SH-SY5Y (cell line): ENCODE measurements around the gene BCOR.

Experiments used
- GATA2 ChIP-seq: IDR thresholded peaks from 2 replicates; pipeline ENCODE4 v1.6.1; 2011; ENCODE audit warnings: mild to moderate bottlenecking, low read depth, low read length
- GATA3 ChIP-seq: IDR thresholded peaks from 2 replicates; pipeline ENCODE4 v1.6.1; 2011; ENCODE audit warnings: low read depth, mild to moderate bottlenecking, low read length, moderate library complexity

The BCOR gene

DNA sequence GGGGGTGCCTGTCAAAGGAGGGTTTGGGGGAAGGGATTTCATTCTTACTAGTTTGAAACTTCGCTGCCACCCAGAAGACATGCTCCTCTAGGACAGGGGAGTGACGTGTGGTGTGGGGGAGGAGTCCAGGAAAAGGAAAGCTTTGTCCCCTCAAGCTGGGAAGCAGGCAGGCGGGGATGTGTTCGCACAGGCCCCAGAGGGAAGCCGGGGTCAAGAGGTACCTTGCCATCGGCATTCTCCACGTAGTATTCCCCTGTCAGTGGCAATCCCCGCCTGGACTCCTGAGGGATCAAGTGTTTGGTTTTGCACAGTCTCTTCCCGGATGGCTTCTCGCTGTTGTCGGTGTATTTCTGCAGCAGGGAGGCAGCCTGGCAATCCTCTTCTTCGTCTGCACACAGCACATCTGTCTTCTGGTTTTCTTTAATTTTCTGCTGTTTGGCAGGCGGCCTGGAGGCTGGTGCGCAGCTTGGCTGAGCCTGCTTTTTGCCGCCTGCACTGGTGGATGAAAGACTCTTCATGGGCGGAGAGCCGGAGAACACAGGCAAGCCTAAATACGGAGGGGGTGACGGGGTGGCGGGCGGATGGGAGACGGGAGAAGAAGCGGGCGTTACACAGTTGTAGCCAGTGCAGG is 35.1 kb downstream of the BCOR start:
- no peak for TF ChIP-seq GATA2
- TF ChIP-seq GATA3 = no peak

DNA sequence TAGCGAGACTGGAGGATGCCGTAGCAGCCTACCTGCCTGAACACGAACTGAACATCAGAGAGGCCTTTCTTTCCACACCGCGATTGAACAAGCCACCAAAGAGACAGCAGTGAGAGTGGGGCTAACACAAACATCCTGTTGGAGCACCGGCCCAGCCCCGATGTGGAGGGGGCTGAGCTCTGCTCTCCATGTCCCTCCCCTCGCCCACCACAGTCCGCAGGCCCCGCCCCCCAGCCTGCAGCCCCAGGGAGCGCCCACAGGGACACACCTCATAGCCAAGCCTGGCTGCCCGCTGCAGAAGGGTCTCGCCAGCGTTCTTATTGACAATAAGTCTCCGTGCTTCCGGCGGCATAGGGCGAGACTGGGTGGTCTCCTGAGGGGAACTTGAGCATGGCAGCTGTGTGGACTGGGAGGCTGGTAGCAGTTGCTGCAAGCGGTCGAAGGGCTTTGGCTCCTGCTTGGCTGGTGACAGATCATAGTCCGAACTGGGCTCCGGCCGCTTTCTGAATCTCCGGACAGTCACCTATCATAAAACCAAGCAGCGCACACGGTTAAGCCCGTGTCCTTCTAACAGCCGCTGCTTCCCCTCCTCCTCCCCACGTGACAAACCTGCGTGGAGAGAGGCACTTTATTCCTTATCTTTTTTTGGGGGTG is 35.8 kb downstream of the BCOR start:
- TF ChIP-seq GATA3 (no peak), GATA2 (no peak)

DNA sequence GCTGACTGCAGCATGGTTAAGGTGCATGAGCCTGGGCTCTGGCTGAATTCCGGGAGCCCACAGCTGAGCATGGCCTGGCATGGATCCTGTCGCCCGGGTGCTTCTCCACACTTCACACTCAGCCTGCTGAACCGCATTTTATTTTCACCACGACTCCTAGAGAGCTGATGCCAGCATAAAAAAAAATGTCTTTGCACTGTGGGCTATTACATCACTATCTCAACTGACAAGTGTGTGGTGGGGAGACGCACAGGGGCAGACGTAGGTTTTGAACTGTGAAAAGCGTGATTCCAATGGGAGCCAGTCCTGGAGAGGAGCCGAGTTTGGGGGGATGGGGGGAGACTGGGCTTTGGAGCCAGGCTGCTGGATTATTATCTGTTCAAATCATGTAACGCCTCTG is 36.8 kb downstream of the BCOR start:
- no peak for TF ChIP-seq GATA3

DNA sequence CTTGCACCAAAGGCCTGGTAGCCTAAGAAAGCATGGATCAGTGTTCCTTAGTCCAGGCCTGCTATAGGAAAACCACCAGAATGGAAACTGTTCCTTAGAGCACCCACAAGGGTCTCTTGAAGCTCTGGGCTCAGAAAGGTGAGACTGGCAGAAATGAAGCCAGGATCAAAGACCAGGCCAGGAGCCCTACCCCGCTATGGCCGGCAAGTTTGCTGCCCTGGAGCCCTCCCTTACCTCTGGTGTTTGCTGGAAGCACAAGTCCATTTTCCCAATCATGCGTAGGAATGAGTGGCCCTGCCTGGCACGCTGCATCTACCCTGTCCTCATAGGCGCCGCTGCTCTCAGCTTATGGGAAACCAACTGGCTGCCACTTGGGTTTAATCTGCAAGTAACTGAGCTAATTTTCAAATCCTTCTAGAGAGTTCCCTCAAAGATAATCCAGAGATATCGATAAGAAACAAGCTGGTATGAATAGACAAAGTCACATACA is 37.4 kb downstream of the BCOR start:
- no peak for TF ChIP-seq GATA2
- no peak for TF ChIP-seq GATA3

DNA sequence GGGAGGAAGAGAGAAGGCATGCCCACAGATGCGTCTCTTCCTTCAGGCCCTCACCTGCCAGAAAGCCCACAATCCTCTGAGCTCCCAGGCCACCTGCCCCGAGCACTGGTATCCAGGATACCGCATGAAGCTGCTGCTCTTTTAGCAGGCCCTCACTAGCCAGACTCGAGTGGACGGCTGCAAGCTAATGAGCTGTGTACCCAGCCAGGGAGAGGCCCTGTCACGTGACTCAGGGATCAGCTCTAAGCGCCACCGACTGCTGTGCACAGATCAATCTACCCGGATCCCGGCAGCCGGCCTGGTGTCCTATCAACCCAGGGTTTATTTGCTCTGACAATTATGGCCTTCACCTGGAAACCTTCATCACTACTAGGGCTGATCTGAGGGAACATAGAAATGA is 39.0 kb downstream of the BCOR start:
- TF ChIP-seq GATA2 (no peak), GATA3 (no peak)

DNA sequence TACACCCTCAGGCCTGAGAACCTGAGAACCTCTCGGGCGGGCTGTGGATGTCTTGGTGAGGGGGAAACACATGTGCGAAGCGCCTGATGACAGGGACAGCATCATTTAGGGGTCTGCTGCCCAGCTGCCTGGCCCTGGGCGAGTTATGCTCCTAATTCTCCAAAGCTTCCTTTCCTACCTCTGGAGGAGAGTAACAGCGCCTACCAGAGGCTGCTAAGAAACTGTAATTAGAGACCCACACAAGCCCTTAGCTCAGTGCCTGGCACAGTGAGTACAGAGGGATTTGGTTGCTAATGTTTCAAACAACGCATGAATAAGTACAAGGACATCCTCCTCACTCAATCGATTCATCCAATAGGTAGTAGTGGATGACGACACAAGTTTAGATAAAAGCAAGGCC is 40.4 kb downstream of the BCOR start:
- TF ChIP-seq GATA3 (no peak), GATA2 (no peak)

DNA sequence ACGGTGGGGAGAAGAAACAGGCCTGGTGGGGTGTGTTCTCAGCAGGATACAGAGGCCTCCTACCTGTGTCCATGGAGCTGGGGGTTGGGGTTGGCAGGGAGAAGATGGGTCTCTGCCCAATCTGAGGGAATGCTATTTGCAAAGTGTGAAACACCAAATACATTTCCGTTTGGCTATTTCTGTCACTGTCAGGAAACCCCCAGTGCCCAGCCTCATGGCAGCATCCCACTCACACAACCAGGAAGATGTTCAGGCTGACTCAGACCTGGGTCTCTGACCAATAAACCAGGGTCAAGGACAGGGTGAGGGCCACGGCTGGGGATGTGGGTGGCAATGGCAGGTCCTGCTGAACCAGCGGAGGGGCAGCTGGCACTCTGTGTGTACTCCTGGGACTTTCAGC is 41.3 kb downstream of the BCOR start:
- TF ChIP-seq GATA3 (no peak), GATA2 (no peak)

DNA sequence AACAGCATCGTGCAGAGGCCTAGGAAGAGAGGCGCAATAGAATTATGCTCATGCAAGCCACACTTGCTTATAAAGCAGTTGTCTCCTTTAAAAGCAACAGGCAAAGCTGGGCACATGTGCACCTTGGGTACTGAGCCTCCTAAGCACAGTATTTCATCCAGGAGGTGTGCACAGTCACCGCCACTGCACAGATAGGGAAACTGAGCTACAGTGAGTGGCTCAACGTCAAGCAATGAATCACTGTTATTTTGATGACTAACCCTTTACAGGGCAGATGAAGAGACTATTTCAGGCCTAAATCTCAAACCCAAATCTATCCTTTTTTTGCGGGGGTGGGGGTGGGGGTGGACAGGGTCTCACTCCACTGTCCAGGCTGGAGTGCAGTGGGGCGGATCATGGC is 42.3 kb downstream of the BCOR start:
- TF ChIP-seq GATA2 = no peak
- TF ChIP-seq GATA3 = no peak

DNA sequence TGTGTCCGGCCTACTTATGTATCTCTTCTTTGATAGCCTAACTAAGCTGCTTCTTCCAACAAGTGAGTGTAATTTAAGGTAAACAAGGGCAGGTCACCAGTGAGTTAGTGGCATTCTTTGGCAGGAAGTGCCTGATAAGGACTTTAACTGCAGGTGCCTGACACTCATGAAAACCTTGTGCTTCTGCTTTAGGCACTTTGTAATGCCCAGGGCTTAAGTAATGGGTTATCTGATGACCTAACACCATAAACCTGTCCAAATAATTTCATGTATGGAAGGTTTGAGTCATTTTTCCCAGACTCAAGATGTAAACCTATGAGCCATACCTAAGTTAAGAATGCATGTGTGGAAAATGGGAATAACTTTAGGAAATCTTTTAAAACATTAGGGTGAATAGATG is 43.0 kb downstream of the BCOR start:
- TF ChIP-seq GATA3 (no peak), GATA2 (no peak)

DNA sequence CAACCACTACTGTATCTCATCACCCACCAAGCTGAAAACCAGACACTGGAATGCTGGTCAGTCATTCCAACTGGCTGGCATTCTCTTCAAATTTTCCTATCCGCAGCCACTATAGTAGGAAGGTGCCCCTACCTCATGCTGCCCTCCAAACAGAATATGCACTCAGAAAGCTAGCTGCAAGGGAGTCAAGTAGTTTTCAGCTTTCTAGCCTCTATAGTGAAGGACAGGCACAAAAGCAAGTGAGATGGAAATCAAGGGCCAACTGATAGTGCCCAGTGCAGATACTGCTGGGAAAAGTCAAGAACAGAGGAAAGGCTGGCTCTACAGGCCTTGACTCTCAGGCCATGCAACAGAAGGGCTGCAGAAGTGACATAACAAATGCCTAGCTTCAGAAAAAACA is 47.2 kb downstream of the BCOR start:
- TF ChIP-seq GATA2 = no peak
- TF ChIP-seq GATA3 = no peak

DNA sequence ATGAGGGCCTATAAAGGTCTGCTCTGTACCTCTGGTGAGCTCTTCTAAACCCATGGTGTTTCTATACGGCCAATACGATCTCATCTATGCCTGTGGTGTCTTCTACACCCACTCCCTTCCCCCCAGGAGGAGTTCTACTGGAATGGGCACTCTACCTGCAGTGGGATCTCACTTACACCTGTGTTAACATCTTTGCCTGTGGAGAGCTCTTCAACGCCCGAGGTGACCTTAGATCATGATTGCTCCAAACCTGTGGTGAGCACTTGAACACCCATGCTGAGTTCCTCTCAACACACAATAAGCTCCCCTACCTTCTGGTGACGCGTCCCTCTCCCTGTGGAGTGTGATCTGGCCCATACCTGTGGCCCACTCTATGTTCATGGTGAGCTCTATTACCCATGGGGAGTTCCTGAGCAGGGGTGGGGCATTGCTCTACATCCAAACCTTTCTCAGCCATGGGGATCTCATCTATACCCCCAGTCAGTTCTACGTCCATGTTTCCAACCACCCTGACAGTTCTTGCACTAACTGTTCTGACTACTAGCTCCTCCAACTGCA is 48.6 kb downstream of the BCOR start:
- TF ChIP-seq GATA2 (no peak), GATA3 (no peak)

DNA sequence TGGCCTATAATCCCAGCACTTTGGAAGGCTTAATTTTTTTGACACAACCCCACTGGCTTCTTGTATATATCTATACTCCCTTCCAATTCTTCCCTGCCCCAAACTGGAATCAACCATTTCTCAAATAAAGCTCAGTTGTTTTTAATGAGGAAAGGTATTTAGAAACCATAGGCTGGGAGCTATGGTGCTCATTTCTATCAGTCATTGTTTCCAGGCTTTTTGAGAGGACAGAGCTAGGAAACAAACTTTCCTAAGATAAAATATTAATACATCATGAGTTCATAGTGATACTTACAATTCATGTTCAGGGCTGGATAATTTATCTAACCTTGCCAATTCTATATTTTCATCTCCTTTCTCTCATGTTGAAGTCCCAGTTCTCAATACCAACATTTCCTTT is 50.3 kb downstream of the BCOR start:
- TF ChIP-seq GATA2 = no peak
- TF ChIP-seq GATA3 = no peak

DNA sequence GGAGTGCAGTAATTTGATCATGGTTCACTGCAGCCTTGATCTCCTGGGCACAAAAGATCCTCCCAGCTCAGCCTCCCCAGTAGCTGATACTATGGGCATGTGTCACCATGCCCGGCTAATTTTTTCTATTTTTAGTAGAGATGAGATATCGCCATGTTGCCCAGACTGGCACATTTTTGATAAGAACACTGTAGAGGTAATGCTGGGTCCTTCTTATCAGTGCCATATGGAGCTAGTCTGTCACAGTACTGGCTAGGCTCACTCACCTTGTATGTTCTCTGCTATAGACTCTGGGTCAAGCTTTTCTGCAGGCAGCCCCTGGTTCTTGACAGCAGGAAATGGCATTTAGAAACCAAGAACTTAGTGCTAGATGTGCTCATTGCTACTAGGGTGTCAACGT is 53.9 kb downstream of the BCOR start:
- TF ChIP-seq GATA2 (no peak), GATA3 (no peak)

DNA sequence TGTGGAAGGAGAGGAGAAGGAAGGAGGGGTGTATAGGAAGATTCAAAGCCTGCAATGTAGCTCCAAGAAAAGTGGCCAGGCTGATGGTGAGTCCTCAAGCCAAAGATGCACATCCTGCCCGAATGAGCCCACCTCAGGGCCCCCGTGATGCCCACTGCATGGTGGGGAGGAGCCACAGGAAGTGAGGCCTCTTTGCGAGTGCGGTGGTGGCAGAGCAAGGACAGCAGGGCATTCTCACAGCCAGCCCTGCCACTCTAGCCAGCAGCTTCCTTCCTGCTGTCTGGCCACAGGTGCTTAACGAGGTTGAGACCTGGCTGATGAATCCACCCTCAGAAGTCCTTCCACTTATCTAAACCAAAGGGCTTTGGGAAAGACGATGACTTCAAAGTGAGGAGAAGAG is 55.8 kb downstream of the BCOR start:
- TF ChIP-seq GATA3 (no peak), GATA2 (no peak)

DNA sequence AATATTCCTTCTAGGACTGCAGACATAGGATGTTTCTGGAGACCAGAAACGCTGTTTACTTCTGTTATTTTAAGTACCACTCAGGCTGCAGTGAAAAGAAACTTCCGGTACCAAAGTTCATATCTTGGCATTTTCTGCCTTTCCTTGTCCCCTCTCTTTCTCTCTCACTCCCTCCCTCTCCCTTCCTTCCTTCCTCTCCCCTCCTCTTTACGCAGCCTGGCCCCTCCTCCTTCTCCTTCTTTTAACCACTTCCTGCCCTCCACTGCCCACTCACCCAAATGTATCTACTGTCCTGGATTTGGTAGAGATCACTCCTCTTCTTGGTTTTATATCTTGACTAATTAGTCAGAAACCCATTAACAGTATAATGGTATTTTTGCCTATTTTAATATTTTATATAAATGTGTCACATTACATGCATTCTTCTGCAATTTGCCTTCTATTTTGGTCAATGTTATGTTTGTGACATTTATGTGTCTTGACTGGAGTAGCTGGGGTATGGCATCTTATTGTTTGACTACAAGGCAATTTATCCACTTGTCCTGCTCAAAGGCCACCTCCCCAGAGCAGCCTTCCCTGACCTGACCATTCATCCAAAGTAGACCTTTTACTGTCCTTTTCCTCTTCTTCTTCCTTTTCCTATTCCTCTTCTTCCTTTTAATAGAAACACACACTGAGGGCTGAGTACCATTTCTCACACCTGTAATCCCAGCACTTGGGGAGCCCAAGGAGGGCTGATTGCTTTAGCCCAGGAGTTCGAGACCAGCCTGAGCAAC is 56.9 kb downstream of the BCOR start:
- TF ChIP-seq GATA3 (no peak), GATA2 (no peak)

DNA sequence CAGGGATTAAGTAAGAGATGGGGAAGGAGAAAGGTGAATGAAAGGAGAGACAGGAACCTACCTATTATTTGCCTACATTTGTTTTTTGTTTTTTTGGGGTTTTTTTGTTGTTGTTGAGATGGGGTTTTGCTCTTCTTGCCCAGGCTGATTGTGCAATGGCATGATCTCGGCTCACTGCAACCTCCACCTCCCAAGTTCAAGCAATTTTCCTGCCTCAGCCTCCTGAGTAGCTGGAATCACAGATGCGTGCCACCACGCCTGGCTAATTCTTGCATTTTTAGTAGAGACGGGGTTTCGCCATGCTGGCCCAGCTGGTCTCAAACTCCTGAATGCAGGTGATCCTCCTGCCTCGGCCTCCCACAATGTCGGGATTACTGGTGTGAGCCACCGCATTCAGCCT is 57.9 kb downstream of the BCOR start:
- TF ChIP-seq GATA3 (no peak), GATA2 (no peak)
